ENCODE data around the gene BAIAP2L1.

Gene BAIAP2L1

GRCh38 chr7:98358706-98359105 is 42.2 kb downstream of the BAIAP2L1 start:
- DNase-seq (ENCODE audit: low read depth): no peak

- no peak for DNase-seq (ENCODE audit: low read depth)
These were observed 43.1 kb downstream of the BAIAP2L1 start for GRCh38 chr7:98357751-98358161.

- DNase-seq (ENCODE audit: low read depth): no peak
These were observed 45.7 kb downstream of the BAIAP2L1 start for GRCh38 chr7:98355250-98355538.

- DNase-seq (ENCODE audit: low read depth): peak; percentile 57
These were observed 46.2 kb downstream of the BAIAP2L1 start for GRCh38 chr7:98354511-98355249.

GRCh38 chr7:98354052-98354451 is 46.8 kb downstream of the BAIAP2L1 start:
- no peak for DNase-seq (ENCODE audit: low read depth)

- DNase-seq (ENCODE audit: low read depth): no peak
These were observed 48.3 kb downstream of the BAIAP2L1 start for GRCh38 chr7:98352621-98353020.

- no peak for DNase-seq (ENCODE audit: low read depth)
These were observed 49.8 kb downstream of the BAIAP2L1 start for GRCh38 chr7:98351136-98351535.

GRCh38 chr7:98348726-98349474 is 52.0 kb downstream of the BAIAP2L1 start:
- no peak for DNase-seq (ENCODE audit: low read depth)

- no peak for DNase-seq (ENCODE audit: low read depth)
These were observed 54.3 kb downstream of the BAIAP2L1 start for GRCh38 chr7:98346515-98347069.

GRCh38 chr7:98341106-98341505 is 59.8 kb downstream of the BAIAP2L1 start:
- peak; percentile 49 for DNase-seq (ENCODE audit: low read depth)

- DNase-seq (ENCODE audit: low read depth): no peak
These were observed 61.8 kb downstream of the BAIAP2L1 start for GRCh38 chr7:98339043-98339442.

- DNase-seq (ENCODE audit: low read depth): no peak
These were observed 62.4 kb downstream of the BAIAP2L1 start for GRCh38 chr7:98338441-98338840.

- no peak for DNase-seq (ENCODE audit: low read depth)
These were observed 65.4 kb downstream of the BAIAP2L1 start for GRCh38 chr7:98335411-98335977.

- DNase-seq (ENCODE audit: low read depth): no peak
These were observed 66.8 kb downstream of the BAIAP2L1 start for GRCh38 chr7:98334081-98334480.

GRCh38 chr7:98330926-98331529 is 69.9 kb downstream of the BAIAP2L1 start:
- DNase-seq (ENCODE audit: low read depth): no peak

GRCh38 chr7:98329791-98330373 is 71.0 kb downstream of the BAIAP2L1 start:
- peak; percentile 66 for DNase-seq (ENCODE audit: low read depth)

GRCh38 chr7:98329100-98329790 is 71.6 kb downstream of the BAIAP2L1 start:
- no peak for DNase-seq (ENCODE audit: low read depth)

GRCh38 chr7:98324782-98325181 is 76.1 kb downstream of the BAIAP2L1 start:
- DNase-seq (ENCODE audit: low read depth): no peak

GRCh38 chr7:98323597-98324322 is 77.1 kb downstream of the BAIAP2L1 start:
- peak; percentile 24 for DNase-seq (ENCODE audit: low read depth)

GRCh38 chr7:98322331-98323270 is 78.3 kb downstream of the BAIAP2L1 start:
- no peak for DNase-seq (ENCODE audit: low read depth)

Measured in non-pigmented ciliary epithelial cell (primary cell).